Psoas muscle (tissue), 8 donors: ENCODE results near the gene CAB39. TPM values are rescaled to one million over a fixed set of nuclear protein-coding genes. Genes with fewer than 3 reads are reported as not detected.

Source experiments
- ATAC-seq, 4 donors: fragments of 200-7000 bp; cut with Tn5 transposase; one replicate each; pipeline ENCODE4 v1.9.1; 2020; ENCODE audit warnings: moderate library complexity in 3 of 4, mild to moderate bottlenecking in 2 of 4
- DNase-seq, 2 donors: peaks; one replicate each; pipeline ENCODE4 v3.0.0-alpha.2; 2020
- H3K27ac ChIP-seq: fragments of 200-600 bp; one replicate; pipeline ENCODE4 v1.8.0; 2022
- H3K27me3 ChIP-seq, 3 donors: fragments of 200-600 bp in 1 of 3; one replicate each; pipeline versions ENCODE4 v1.6.1 to v1.8.0; 2013 to 2022; ENCODE audit warnings: low read length in 2 of 3, mild to moderate bottlenecking in 2 of 3, moderate library complexity in 1 of 3; ENCODE audit not compliant: insufficient read depth in 3 of 3
- H3K36me3 ChIP-seq, 2 donors: fragments of 200-600 bp in 1 of 2; one replicate each; pipeline versions ENCODE4 v1.6.1 to v1.8.0; 2013 to 2022; ENCODE audit warnings: low read depth in 1 of 2, mild to moderate bottlenecking in 1 of 2, moderate library complexity in 1 of 2; ENCODE audit not compliant: insufficient read depth in 1 of 2
- H3K4me1 ChIP-seq: fragments of 200-600 bp; one replicate; pipeline ENCODE4 v1.8.0; 2022
- H3K4me3 ChIP-seq: fragments of 200-600 bp; one replicate; pipeline ENCODE4 v1.8.0; 2022; ENCODE audit warnings: mild to moderate bottlenecking
- H3K9me3 ChIP-seq: fragments of 200-600 bp; one replicate; pipeline ENCODE4 v1.8.0; 2022
- CTCF ChIP-seq: fragments of 200-600 bp; IDR thresholded peaks from one replicate; pipeline ENCODE4 v1.8.0; 2022; ENCODE audit warnings: antibody characterized with exemption
- WGBS, 3 donors: extraction: QIAGEN DNeasy Blood & Tissue Kit; methylation state at CpG; one replicate each; pipeline versions ENCODE4 v1.1.6 to v1.1.7; 2013; 5-methylcytosine and 5-hydroxymethylcytosine counted together
- intact Hi-C, 2 donors: fragments of 100-400 bp; cut with DNase I; formaldehyde crosslinking; loops; one replicate each; pipeline versions ENCODE4 v1.11.0 to v1.14.2; 2022
- polyA plus RNA-seq, 3 donors: library from polyadenylated mRNA; stranded (reverse); fragments of 200-250 nt; gene quantifications; one replicate each; pipeline ENCODE4 v1.2.3, GENCODE V29; 2013
- total RNA-seq, 4 donors: library from RNA; stranded (reverse); fragmentation: NEBNext Ultra II Directional in 2 of 4; extraction: Animal tissue kit (Norgen Biotek cat#: 25700) in 2 of 4; gene quantifications; one replicate each; pipeline versions ENCODE4 v1.2.1 to v1.2.4, GENCODE V29; 2021 to 2023
- donor health status: healthy with polysubstance abuse.
- donor health status: DM: no; HTN: no; CAD: no; lungs with moderate emphysema.
- donor health status: Bipolar disorder and iron deficiency.
- donor health status: healthy.
- donor health status: DM: yes; HTN: yes; CAD: no.
- donor health status: DM: no; HTN: no; CAD: no.
- donor health status: DM: no; HTN: no; CAD: no.
- donor health status: DM: yes; HTN: yes; CAD: no.

CAB39 gene
- total and polyA plus RNA-seq, 7 donors: 36.0 to 166 (median 123) TPM

DNA sequence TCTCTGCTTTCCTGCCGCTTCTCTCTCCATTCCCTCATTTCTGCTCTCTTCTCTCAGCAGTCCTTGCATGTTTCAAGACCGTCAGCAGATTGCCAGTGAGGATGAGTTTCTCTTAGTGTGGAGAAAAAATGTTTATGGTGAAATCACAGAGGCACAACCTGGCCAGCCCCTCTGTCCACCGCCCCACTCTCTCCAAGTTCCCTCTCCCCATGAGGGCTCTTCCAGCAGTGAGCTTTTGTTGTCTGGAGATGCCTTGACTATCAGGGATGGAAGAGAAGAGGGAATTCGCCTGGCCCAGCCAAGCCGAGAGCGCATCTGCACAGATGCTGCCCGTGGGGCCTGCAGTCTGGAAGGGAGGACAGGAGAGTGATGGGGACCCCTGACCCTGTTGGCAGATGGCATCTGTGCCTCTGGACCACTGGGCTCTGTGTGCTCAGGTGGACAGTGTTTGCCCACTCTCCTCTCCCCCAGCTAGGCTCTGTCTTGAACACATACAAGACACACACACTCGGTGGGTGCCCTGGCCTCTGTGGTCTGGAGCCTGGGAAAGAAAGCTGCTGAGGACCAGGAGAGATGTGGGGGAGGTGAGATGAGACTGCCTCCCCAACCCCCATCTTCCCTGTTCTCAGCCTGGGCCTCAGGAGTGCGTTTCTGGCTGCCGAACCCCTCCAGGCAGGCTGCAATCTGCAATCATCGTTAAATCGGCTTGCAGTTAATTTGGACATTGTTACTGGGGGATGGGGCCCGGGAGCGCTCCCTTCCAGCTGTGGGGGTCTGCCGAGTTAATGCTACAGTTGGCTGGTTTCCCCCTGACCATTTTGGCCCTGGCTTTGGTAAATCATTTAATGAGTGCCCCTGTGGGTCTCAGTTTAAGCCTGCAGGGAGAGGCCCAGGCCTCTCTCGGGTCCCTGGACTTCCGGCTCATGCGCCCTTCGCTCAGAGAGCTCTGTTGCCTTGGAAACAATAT lies 156.6 kb downstream of the CAB39 start:
- ATAC-seq (no peak), DNase-seq (no peak)
- H3K27ac ChIP-seq: no peak overlapping the region
- H3K9me3 ChIP-seq: no peaks in the 10 kb centered on the region
- H3K4me3 ChIP-seq: no peak overlapping the region
- intact Hi-C loops: no loop called here
- TF ChIP-seq CTCF: no peak
- H3K27me3 ChIP-seq: peaks cover 0 to 9% (median 5%) of the 10 kb centered on the region in 3 donors
- 76 to 79% (median 78%) methylated on average over 19 of the region's 19 CpGs for WGBS, 3 donors
- H3K36me3 ChIP-seq: no peaks in the 10 kb centered on the region
- peaks cover 15% of the 10 kb centered on the region for H3K4me1 ChIP-seq

DNA sequence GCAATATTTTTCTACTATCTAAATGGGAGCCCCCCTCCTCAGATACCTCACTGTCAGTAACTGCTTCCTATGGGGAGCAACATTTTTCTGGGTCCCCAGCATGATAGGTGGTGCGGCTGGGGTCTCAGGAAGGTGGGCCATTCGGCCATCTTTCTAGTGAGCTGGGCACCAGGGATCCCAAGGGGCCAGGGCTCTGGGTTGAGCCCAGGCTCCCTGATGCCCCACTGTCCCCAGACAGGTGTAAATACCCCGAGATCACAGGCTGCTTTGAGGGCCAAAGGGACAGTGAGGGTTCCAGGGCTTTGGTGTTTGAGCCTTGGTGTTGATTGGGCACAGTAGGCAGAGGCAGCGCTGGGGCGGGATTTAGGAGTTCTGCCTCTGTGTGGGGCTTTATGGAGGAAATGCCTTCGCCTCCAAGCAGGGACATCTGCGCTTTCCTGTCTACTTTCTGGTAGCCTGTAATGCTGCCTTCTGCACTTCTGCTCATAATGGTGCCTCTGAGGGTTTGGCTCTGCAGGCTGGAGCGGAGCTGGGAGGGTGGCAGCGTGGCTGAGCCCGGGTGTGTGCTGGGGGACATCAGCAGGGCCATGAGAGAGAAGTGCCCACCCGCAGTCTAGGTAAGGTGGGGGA lies 157.4 kb downstream of the CAB39 start:
- Histone ChIP-seq H3K27me3 (peaks cover 0 to 4% (median 1%) of the 10 kb centered on the region in 3 donors), H3K4me3 (no peak overlapping the region), H3K27ac (no peak overlapping the region), H3K4me1 (peaks cover 15% of the 10 kb centered on the region), H3K9me3 (no peaks in the 10 kb centered on the region), H3K36me3 (no peaks in the 10 kb centered on the region)
- intact Hi-C loops: no loop called here
- DNase-seq (no peak), ATAC-seq (no peak)
- whole genome bisulfite sequencing, 3 donors: 76 to 81% (median 80%) methylated on average over 11 of the region's 11 CpGs
- TF ChIP-seq CTCF: no peak

Other genes starting within 250 kb of the CAB39 start
- gene ITM2C, start 152.1 kb downstream of the CAB39 start, total RNA-seq: 10 to 100 TPM in 2 of 4 donors, 1 to 10 TPM in 2; 9.0 to 20.3 (median 10.6) TPM
- gene ITM2C, start 152.1 kb downstream of the CAB39 start, polyA plus RNA-seq: 10 to 100 TPM in 2 of 3 donors, 1 to 10 TPM in 1; 9.1 to 12.6 (median 11.5) TPM
- gene GPR55, start 212.4 kb downstream of the CAB39 start, total RNA-seq: under 1 TPM in 1 of 4 donors, not detected in 3; 0.32 TPM
- gene GPR55, start 212.4 kb downstream of the CAB39 start, polyA plus RNA-seq: under 1 TPM in 2 of 3 donors, not detected in 1; 0.01 to 0.03 TPM